LoVo (cell line): ENCODE data around the gene MTR.
"Not testable (repeated sequence)": the region's sequence is repeated elsewhere in the genome, so short reads cannot be mapped to it uniquely, and the experiment has no call there.

ENCODE experiments used
- DNase-seq: peaks from one replicate; pipeline ENCODE4 v3.0.0-alpha.2; 2016; ENCODE audit warnings: low spot score

MTR gene

DNA sequence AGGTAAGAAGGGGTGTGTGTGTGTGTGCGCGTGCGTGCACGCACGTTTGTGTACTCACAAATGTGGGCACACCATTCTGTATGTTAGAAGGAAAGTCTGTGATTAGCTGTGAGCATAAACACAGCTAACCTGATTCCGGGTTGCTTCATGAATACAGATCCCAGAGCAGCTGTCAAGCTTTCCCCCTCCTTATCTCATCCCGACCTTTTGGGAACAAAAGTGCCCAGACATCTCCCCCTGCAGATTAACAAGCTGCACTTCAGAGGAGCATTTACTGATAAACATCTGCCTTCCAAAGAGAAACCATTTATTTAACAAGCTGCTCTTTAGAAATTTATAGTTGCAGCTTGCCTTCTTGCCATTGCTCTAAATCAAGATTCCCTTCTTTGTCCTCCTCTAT lies 112.1 kb downstream of the MTR start:
- no peak for DNase-seq

DNA sequence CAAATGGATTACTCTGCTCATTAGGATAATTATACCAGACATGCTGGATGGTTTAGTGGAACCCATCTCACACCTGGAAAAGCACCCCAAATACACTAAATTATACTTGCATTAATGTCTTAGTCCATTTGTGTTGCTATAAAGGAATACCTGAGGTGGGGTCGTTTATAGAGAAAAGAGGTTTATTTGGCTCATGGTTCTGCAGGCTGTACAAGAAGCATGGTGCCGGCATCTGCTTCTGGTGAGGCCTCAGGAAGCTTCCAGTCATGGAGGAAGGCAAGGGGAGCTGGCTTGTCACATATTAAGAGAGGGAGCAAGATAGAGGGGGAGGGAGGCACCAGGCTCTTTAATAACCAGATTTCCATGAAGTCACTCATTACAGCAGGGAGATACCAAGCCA lies 113.6 kb downstream of the MTR start:
- DNase-seq: no peak

DNA sequence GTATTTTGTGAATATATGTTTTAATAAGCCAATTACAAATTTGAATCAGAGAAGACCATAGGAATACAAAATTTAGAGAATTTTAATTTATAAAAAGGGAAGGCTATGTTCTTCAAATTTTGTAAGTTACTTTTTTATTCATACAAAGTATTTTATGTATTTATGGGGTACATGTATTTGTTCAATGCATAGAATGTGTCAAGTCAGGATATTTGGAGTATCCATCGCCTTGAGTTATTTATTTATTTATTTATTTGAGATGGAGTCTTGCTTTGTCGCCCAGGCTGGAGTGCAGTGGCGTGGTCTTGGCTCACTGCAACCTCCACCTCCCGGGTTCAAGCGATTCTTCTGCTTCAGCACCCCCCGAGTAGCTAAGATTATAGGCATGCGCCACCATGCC lies 116.0 kb downstream of the MTR start:
- DNase-seq: not testable (repeated sequence)

DNA sequence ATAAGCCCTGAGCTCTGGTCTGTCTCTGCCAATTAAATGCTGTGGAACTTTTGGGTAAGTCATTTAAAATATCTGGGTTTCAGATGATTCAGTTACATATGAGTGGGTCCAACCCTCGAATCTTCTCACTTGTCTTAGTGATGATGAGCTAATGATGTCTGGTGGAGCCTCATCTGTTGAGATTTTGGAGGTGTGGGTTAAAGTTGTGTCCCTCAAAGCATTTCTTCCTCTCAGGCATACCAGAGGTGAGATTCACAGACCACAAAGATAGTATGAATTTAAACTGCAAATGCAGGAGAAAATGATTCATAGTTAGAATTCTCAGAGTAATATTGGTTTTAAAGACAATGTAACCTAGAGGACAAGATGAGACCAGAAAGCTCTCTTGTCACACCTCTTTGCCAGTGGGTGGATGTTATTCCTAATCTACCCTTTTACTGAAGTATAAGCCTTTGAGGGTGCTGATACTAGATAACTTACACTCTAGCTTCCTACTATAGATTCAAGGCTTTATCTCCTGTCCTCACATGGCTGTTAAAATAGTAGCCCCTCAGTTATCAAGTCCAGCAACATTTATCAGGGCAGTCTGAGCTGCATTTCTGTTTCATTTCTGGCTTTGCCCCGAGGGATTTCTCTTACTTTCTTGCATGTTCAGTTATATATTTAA lies 118.4 kb downstream of the MTR start:
- DNase-seq: no peak

DNA sequence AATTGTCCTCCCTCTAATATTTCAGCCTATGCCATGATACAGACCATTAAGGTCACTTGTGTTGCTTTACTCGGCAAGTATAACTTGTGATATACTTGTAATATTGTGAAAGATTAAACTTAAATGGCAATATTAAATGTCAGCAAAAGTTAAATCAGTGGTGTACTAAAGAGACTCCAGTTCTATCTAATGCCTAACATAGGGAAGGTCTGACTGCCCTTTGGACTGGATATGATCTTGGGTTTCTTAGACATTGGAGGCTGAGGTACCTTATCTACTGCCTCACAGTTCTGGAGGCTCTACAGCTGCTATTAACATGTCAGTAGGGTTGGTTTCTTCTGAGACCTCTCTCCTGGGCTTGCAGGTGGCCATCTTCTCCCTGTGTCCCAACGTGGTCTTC lies 119.3 kb downstream of the MTR start:
- no peak for DNase-seq

DNA sequence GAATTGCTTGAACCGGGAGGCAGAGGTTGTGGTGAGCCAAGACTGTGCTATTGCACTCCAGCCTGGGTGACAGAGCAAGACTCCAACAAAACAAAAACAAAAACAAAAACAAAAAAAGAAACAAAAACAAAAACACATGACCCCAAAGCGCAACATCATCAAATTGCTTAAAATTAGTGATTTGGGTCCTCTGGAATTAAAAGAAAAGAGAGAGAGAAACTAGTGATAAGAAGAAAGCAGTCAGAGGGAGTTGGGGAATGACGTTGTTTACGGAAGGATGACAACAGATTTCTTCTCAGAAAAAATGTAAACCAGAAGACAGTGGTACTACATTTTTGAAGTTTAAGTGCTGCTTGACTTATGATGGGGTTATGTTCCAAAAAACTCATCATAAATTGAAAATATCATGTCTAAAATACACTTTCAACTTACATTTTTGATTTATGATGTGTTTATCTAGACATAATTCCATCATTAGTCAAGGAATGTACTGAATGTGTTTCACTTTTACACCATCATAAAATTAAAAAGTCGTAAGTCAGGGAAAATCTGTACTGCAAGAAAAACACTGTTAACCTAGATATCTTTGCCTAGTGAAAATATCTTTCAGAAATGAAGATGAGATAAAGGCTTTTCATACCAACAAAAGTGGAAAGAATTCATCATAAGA lies 121.2 kb downstream of the MTR start:
- DNase-seq: no peak

DNA sequence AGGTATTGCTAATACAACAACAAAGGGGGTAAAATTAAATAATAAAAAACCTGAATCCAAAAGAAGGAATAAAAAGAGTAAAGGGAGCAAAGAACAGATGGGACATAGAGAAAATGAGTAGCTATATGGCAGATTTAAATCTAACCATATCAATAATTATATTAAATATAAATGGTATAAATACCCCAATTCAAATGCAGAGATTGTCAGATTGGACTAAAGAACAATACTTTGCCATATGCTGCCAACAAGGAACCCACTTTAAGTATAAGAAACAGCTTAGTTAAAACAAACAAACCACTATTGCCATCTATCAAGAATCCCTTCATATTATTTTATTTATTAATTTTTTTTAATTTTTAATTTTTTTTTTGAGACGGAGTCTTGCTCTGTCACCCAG lies 122.4 kb downstream of the MTR start:
- no peak for DNase-seq

DNA sequence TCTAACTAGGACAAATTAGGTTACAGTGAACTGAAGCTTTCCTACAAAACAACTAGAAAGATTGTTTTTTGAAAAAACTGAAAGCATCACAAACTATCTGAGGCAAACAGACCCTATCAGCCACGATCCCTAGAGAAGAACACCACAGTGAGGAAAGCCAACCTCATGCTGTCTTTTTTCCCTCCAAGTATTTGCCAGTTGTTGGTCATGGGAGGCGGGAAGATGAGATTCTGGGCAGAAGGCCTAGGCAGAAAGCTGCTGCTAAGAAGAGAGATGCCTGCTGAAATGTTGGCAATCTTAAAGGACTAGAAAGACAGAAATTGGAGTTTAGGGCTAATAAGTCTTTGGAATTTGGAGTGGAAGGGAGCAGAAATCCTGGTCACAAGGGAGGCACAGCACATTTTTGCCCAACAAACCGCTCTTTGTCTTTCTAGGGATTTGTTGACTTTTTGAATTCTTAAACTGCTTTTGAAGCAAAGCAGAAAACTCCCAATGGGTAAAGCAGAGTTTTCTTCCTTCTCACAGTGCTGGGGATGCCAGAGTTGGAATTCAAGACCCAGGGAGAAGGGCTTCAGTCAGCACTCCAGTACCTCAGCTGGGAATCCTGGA lies 125.3 kb downstream of the MTR start:
- no peak for DNase-seq

DNA sequence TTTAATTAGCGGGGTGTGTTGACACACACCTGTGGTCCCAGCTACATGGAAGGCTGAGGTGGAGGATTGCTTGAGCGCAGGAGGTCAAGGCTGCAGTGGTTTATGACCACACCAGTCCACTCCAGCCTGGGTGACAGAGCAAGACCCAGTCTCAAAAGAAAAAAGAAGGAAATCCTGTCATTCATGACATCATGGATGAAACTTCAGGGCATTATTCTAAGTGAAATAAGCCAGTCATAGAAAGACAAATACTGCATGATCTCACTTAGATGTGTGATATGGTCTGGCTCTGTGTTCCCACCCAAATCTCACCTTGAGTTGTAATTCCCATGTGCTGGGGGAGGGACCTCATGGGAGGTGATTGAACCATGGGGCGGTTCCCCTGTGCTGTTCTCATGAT lies 126.5 kb downstream of the MTR start:
- no peak for DNase-seq

DNA sequence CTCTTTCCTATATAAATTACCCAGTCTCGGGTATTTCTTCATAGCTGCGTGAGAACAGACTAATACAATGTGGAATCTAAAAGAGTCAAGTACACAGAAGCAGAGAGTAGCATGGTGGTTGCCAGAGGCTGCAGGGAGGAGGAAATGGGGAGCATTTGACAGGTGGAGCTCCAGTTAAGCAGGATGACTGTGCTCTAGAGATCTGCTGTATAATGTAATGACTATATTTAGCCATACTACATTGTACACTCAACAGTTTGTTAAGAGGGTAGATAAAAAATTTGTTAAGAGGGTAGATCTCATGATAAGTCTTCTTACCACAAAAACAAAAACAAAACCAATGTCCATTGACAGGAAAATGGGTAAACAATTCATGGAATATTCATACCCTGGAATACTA lies 127.1 kb downstream of the MTR start:
- no peak for DNase-seq

DNA sequence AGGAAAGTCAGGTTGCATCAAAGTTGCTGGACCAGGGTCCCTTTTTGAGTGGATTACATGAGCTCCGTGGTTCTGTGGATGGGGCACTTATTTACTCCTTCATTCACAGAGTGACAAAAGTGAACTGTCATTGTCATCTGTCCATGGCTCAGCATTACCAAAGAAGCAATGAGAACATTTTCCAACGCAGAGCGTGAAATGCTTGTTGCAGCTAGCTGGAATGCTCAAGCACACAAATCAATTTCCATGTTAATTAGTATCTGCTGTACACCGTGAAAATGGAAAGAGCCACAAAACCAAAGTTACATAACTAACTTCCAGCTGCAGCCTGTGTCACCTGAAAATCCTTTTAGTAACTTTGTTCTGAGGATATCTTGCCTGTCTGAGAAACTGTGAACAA lies 130.3 kb downstream of the MTR start:
- DNase-seq: no peak

DNA sequence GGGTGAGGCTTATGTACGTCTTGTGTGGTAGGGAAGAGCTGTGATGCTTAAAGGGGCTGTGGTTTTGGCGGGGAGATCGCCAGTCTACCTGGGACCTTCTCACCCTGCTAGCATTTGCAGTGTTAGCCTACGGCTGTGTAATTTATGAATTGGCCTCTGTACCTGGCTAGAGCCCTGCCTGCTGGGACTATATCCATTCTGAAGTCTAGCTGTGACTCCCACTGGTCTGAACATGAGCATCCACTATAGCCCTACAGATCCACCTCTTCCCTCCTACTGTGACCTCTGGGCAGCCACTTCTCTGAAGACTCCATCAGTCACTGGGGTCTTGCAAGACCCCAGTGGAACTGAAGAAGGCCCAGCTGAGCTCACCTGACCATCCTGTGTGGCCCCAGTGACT lies 135.4 kb downstream of the MTR start:
- DNase-seq: no peak

DNA sequence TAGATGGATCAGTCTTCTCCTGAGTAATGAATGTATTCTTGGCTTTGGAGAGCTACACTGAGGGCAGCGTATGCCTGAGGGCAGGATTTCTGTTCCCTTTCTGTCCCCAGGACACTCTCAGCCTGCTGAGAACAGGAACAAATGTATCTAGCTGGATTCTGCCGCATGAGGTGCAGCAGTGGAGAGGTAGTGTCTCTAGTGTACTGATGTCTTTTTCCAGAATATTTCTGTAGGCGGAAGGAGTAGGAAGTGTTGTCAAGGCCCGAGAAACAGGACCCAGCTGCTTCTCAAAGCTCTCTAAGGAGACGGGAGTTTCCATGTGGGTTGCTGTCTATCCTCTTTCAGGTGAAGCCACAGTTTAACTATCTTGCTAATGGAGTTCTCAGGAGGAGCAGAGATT lies 143.7 kb downstream of the MTR start:
- DNase-seq: no peak

DNA sequence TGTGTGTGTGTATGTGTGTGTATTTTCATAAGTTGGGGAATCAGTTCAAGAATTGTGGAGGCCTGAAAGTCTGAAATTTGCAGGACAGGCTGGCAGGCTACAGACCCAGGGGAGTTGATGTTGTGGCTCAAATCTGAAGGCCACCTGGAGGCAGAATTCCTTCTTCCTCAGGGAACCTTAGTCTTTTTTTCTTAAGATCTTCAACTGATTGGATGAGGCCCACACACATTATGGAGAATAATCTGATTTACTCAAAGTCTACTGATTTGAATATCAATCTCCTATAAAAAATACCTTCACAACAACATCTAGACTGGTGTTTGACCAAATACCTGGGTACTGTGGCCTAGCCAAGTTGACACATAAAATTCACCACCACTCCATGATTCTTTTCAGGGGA lies 147.3 kb downstream of the MTR start:
- no peak for DNase-seq

DNA sequence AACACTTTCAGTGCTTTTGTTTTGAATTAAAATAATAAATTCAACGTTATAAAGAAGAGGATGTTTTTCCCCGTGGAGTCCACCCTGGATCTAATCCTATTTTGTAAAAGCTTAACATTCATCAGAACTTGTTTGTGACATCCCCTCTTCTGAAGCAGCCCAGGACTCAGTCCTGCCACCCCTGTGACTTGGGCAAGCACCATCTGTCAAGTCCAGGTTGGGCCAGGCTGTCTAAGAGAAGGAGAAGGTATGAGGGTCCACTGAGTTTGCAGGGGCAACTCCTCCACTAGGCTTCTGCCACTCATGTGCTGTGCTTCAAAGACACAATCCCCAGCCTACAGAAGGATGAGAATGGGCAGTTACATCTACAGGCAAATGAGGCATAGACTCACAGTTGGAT lies 149.5 kb downstream of the MTR start:
- no peak for DNase-seq

DNA sequence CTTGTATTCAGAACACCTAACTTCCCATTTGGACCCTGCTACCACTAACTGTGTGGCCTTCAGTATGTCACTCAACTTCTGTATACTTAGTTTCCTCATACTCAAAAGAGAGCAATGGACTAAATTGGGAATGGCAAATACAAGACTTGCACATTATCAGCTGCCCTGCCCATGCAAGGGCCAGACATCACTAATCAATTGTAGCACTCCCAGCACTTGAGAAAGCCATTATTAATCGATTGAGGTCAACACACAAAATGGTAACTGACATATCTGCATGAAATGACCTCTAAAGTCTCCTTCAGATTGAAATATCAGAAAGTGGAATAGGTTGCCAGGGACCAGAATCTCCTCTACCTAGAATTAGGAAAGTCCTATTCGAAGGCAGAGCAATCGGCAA lies 149.9 kb downstream of the MTR start:
- no peak for DNase-seq

DNA sequence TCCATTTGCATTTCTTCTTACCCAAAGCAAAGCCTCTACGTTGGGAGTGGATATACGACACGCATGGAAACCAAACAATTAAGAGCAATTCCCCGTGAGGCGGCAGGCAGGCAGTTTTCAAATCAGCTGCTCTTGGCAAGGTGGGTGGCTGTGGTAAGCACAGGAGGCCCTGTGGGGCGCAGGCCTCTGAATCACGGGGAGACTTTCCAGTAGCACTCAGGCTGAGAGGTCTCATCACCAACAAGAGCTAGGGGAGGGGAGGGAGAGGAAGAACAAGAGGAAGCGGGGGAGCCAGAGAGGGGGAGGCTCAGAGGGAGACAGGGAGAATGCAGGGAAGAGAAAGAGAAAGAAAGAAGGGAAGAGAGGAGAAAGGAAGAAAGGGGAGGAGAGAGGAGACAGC lies 152.7 kb downstream of the MTR start:
- no peak for DNase-seq

DNA sequence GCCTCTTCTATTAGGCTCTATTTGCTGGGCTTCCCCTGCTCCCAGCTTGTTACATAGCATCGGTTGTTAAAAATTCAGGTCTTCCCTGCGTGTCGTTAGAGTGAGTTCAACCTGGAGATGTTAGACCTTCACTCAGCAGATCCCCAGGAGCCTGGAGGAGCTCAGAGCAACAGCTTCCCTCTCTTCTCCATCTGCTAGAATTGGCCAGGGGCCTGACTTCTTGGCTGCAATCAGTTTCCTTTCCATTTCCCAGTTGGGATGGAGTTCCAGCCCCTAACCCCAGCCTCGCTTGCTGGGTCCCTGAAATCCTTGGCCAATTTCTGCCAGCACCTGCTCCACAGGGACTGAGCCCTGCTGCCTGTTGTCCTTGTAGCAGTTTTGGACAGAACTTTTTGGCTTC lies 153.3 kb downstream of the MTR start:
- DNase-seq: no peak

DNA sequence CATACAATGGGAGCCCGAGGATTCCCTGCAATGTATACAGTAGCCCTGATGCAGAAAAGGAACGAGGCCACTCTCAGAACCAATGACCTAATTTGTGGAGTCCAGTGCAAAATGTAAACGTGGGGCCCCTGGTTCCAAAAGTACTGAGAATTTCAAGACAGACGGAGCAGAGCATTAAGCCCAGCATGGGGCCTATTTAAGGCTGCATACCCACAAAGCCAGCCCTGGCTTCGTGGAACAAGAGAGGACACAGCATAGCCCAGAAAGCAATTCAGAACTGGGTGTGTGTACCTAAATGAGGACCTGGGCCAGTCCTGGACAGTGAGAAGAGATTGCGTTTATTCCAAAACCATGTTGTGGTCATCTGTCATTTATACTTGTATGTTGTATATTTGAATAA lies 153.9 kb downstream of the MTR start:
- DNase-seq: no peak

DNA sequence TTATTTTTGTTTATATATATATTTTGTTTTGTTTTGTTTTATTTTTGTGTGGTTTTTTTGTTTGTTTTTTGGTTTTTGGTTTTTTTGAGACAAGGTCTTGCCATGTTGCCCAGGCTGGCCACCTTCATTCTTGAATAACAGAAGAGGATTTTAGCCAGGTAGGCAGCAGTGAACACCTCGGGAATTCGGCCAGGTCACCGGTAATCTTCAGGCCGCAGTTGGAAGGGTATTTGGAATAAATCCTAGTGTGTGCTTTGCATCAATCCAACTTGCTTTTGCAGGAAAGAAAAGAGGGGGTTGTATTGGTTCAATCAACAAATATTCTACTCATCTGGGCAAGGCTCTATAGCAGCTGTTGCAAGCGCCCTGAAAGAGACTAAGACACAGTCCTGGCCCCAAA lies 155.3 kb downstream of the MTR start:
- DNase-seq: no peak

DNA sequence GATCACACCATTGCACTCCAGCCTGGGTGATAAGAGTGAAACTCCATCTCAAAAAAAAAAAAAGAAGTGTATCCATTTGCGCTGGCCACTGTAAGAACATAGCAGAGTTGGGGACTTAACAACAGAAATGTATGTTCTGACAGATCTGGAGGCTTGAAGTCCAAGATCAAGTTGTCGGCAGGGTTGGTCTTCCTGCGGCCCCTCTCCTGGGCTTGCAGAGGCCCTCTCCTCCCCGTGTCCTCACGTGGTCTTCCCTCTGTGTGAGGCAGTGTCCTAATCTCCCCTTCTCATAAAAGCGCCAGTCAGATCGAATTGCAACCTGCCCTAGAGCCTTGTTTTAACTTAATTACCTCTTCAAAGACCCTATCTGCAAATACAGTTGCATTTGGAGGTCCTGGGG lies 156.6 kb downstream of the MTR start:
- DNase-seq: no peak

DNA sequence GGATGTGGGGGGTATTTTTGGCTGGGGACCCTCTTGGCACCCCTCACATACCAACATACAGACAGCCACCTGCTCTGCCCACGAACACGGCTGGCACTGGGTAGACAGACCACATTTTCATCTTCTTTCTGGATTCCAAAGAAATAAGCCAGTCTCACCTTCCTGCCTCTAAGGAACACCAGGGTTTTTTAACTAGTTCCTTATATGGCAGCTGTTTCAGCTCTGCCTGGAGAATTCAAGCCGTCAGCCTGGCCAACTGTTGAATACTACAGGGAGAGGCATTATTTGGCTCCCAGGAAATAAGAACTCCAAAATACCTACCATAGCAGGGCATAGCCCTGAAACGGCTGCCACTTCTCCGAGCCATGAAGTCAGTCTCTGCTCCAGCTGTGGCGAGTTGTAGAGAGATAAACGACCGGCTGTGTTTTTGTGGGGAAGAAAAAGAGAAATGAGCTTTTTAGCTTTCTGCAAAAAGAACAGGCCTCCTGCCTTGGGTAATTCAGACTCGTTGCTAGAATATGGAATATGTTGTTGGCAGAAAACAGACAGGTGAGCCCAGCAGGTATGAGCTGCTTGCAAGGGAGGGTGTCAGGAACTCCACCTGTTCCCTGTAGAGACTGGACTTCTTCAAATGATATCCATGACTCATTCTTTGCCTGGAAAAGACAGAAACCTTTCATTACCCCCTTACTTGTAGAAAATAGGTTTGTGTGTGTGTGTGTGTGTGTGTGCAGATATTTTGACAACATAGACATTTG lies 157.3 kb downstream of the MTR start:
- DNase-seq: no peak

DNA sequence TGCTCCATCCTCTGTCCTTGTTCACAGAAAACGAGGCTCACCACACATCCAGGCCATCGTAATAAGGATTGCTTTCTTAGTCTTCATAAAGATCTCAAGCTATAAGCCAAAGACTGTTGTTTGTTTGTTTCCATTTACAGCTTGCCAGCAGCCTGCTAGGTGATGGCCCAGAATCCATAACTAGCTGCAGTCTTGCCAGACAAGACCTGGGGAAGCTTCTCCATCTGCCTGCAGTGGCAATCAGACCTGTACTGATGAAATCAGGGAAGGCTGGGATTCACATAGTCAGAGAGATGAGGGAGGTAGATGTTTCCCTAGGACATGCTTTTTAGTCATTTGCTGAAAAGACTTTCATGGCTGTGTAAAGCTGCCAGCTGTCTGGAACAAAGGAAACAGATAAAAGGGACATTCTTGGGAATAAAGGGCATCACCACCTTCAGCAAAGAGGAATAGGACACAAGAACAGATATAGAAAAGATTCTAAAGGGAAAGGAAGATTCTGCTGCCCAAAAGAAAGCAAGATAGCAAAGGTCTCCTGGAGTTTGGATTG lies 158.1 kb downstream of the MTR start:
- DNase-seq: no peak
